MM.1S (cell line): ENCODE data around the gene WDR62.

Source experiments
- DNase-seq: peaks from one replicate; pipeline ENCODE4 v3.0.0-alpha.2; 2015
- H2AFZ ChIP-seq: fragments of 300-600 bp; sonication (generic); 2 replicates; pipeline ENCODE4 v1.6.0; 2016; ENCODE audit warnings: antibody characterized with exemption, low read length
- H3F3A ChIP-seq: fragments of 300-600 bp; sonication (generic); 2 replicates; pipeline ENCODE4 v1.6.1; 2016; ENCODE audit warnings: mild to moderate bottlenecking, antibody characterized with exemption, low read length, moderate library complexity, mixed read lengths; ENCODE audit not compliant: insufficient read depth
- H3K27ac ChIP-seq: fragments of 300-600 bp; sonication (generic); 2 replicates; pipeline ENCODE4 v1.5.1; 2016; ENCODE audit warnings: mild to moderate bottlenecking, low read length
- H3K27me3 ChIP-seq: fragments of 300-600 bp; sonication (generic); replicated peaks from 2 replicates; pipeline ENCODE4 v1.6.0; 2016; ENCODE audit warnings: low read length; ENCODE audit not compliant: insufficient read depth
- H3K36me3 ChIP-seq: fragments of 300-600 bp; sonication (generic); replicated peaks from 2 replicates; pipeline ENCODE4 v1.6.1; 2016; ENCODE audit warnings: mild to moderate bottlenecking, low read length, mixed read lengths; ENCODE audit not compliant: insufficient read depth
- H3K4me1 ChIP-seq: fragments of 300-600 bp; sonication (generic); 2 replicates; pipeline ENCODE4 v1.6.1; 2016; ENCODE audit warnings: low read length, mixed read lengths
- H3K4me2 ChIP-seq: fragments of 300-600 bp; sonication (generic); 2 replicates; pipeline ENCODE4 v1.6.0; 2016; ENCODE audit warnings: low read depth, low read length
- H3K4me3 ChIP-seq: fragments of 300-600 bp; sonication (generic); 2 replicates; pipeline ENCODE4 v1.5.1; 2016; ENCODE audit warnings: low read length, mixed read lengths
- H3K79me2 ChIP-seq: fragments of 300-600 bp; sonication (generic); 2 replicates; pipeline ENCODE4 v1.6.1; 2016; ENCODE audit warnings: mixed run types, low read length, mixed read lengths
- H3K9ac ChIP-seq: fragments of 300-600 bp; sonication (generic); 2 replicates; pipeline ENCODE4 v1.6.1; 2016; ENCODE audit warnings: low read length, mixed read lengths
- H3K9me2 ChIP-seq: fragments of 300-600 bp; sonication (generic); replicated peaks from 2 replicates; pipeline ENCODE4 v1.6.1; 2016; ENCODE audit warnings: mild to moderate bottlenecking, low read length, mixed read lengths; ENCODE audit not compliant: insufficient read depth
- H3K9me3 ChIP-seq: fragments of 300-600 bp; sonication (generic); replicated peaks from 2 replicates; pipeline ENCODE4 v1.6.1; 2016; ENCODE audit warnings: mild to moderate bottlenecking, low read length, mixed read lengths; ENCODE audit not compliant: insufficient read depth
- H4K20me1 ChIP-seq: fragments of 300-600 bp; sonication (generic); 2 replicates; pipeline ENCODE4 v1.6.1; 2016; ENCODE audit warnings: mild to moderate bottlenecking, low read length, moderate library complexity, mixed read lengths; ENCODE audit not compliant: insufficient read depth
- CTCF ChIP-seq: fragments of 300-600 bp; sonication (generic); IDR thresholded peaks from 2 replicates; pipeline ENCODE4 v1.5.1; 2016; ENCODE audit warnings: antibody characterized with exemption, low read length, mixed read lengths
- EZH2 ChIP-seq: fragments of 300-600 bp; sonication (generic); optimal IDR thresholded peaks from 2 replicates; pipeline ENCODE3; 2017; ENCODE audit warnings: low read depth, mild to moderate bottlenecking, antibody characterized with exemption, low read length, mixed read lengths
- EZH2phosphoT487 ChIP-seq: fragments of 300-600 bp; sonication (generic); IDR thresholded peaks from 2 replicates; pipeline ENCODE4 v1.6.1; 2018; ENCODE audit warnings: antibody characterized with exemption, low read length

The WDR62 gene

DNA sequence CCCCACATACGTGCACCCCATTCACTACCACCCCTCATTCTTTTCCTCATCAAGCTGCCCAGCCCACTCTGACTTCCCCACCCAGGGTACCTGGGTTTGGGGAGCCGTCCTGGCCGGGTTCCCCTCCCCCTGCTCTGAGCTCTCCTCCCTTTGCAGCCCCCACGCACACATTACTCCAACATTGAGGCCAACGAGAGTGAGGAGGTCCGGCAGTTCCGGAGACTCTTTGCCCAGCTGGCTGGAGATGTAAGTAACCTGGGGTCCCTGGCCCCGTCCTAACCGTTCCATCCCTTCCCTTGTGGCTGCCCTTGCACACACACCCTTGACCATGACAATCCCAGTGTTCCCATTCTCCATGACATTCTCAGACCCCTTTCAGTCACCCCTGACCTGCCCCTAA, 87.8 kb downstream of the WDR62 start:
- Histone ChIP-seq H3K27ac (no peak overlapping the region), H3K4me2 (no peak overlapping the region), H4K20me1 (no peaks in the 10 kb centered on the region), H3K36me3 (peaks cover 13% of the 10 kb centered on the region), H3K4me3 (no peak overlapping the region), H3K9me3 (no peaks in the 10 kb centered on the region), H3K27me3 (no peaks in the 10 kb centered on the region), H3K4me1 (peaks cover 7% of the 10 kb centered on the region; the same call in 1 of the 2 replicates), H3K79me2 (peaks cover 29% of the 10 kb centered on the region), H2AFZ (no peak overlapping the region), H3K9ac (no peak overlapping the region), H3K9me2 (no peaks in the 10 kb centered on the region), H3F3A (peaks cover 20% of the 10 kb centered on the region)
- no peak for TF ChIP-seq EZH2phosphoT487
- TF ChIP-seq EZH2: no peak
- TF ChIP-seq CTCF: no peak
- no peak for DNase-seq

- no peak overlapping the region for H3K27ac ChIP-seq
- H3K4me1 ChIP-seq: peaks cover 7% of the 10 kb centered on the region; the same call in 1 of the 2 replicates
- no peak overlapping the region for H2AFZ ChIP-seq
- peaks cover 13% of the 10 kb centered on the region for H3K36me3 ChIP-seq
- H4K20me1 ChIP-seq: no peaks in the 10 kb centered on the region
- H3K9me2 ChIP-seq: no peaks in the 10 kb centered on the region
- TF ChIP-seq EZH2 (no peak), EZH2phosphoT487 (no peak), CTCF (no peak)
- no peaks in the 10 kb centered on the region for H3K9me3 ChIP-seq
- H3K27me3 ChIP-seq: no peaks in the 10 kb centered on the region
- no peak for DNase-seq
- no peak overlapping the region for H3K4me2 ChIP-seq
- peaks cover 9% of the 10 kb centered on the region for H3F3A ChIP-seq
- no peak overlapping the region for H3K4me3 ChIP-seq
- no peak overlapping the region for H3K9ac ChIP-seq
- H3K79me2 ChIP-seq: peaks cover 29% of the 10 kb centered on the region
Measured at GRCh38 chr19:36144624-36145023, 89.9 kb downstream of the WDR62 start.

- Histone ChIP-seq H2AFZ (no peak overlapping the region), H3K79me2 (no peaks in the 10 kb centered on the region), H3K36me3 (peaks cover 4% of the 10 kb centered on the region; the same call in 1 of the 2 replicates), H3K9ac (no peak overlapping the region), H3K27me3 (no peaks in the 10 kb centered on the region), H3K27ac (no peak overlapping the region), H3K4me3 (no peak overlapping the region), H3K9me2 (no peaks in the 10 kb centered on the region), H3F3A (no peaks in the 10 kb centered on the region), H3K9me3 (no peaks in the 10 kb centered on the region), H4K20me1 (no peaks in the 10 kb centered on the region), H3K4me2 (no peak overlapping the region), H3K4me1 (no peaks in the 10 kb centered on the region)
- TF ChIP-seq EZH2 (no peak), EZH2phosphoT487 (no peak), CTCF (no peak)
- DNase-seq: no peak
Measured at GRCh38 chr19:36149673-36150406, 95.1 kb downstream of the WDR62 start.
